Nucleus accumbens (tissue), 56 donors: Measurements from ENCODE around the gene TMPRSS5.

Source experiments
- DNase-seq, 56 donors: peaks; one replicate each; lab custom pipeline; 2025; lab: John Stamatoyannopoulos, UW

TMPRSS5 gene

GRCh38 chr11:113698515-113698914 lies 7.6 kb downstream of the TMPRSS5 start:
- no peak for DNase-seq

GRCh38 chr11:113697756-113698407 lies 8.2 kb downstream of the TMPRSS5 start:
- DNase-seq, result no peak

- no peak for DNase-seq
Observed at GRCh38 chr11:113697111-113697510, 9.0 kb downstream of the TMPRSS5 start.

GRCh38 chr11:113695207-113695606 lies 10.9 kb downstream of the TMPRSS5 start:
- DNase-seq, result no peak

GRCh38 chr11:113694390-113694789 lies 11.7 kb downstream of the TMPRSS5 start:
- DNase-seq, result no peak

GRCh38 chr11:113693030-113693429 lies 13.1 kb downstream of the TMPRSS5 start:
- no peak for DNase-seq

GRCh38 chr11:113690619-113691569 lies 15.2 kb downstream of the TMPRSS5 start:
- peak in 3 of 56 donors; percentile 14 to 19 (median 15) for DNase-seq

GRCh38 chr11:113689768-113690618 lies 16.1 kb downstream of the TMPRSS5 start:
- DNase-seq, result no peak

GRCh38 chr11:113685654-113686359 lies 20.3 kb downstream of the TMPRSS5 start:
- DNase-seq, result no peak

GRCh38 chr11:113684496-113684895 lies 21.6 kb downstream of the TMPRSS5 start:
- DNase-seq, result no peak

GRCh38 chr11:113683481-113684046 lies 22.5 kb downstream of the TMPRSS5 start:
- no peak for DNase-seq

- DNase-seq, result no peak
Observed at GRCh38 chr11:113681711-113682413, 24.2 kb downstream of the TMPRSS5 start.

GRCh38 chr11:113681282-113681681 lies 24.8 kb downstream of the TMPRSS5 start:
- no peak for DNase-seq

- no peak for DNase-seq
Observed at GRCh38 chr11:113677685-113678084, 28.4 kb downstream of the TMPRSS5 start.

GRCh38 chr11:113675565-113675964 lies 30.5 kb downstream of the TMPRSS5 start:
- DNase-seq, result no peak

GRCh38 chr11:113675003-113675561 lies 31.0 kb downstream of the TMPRSS5 start:
- DNase-seq, result no peak

GRCh38 chr11:113674397-113674685 lies 31.8 kb downstream of the TMPRSS5 start:
- DNase-seq, result no peak

GRCh38 chr11:113673550-113674396 lies 32.3 kb downstream of the TMPRSS5 start:
- DNase-seq, result no peak
